ENCODE data around the gene SLC9A9.

SLC9A9 gene

GRCh38 chr3:143226678-143227291 is 621.5 kb downstream of the SLC9A9 start:
- H2AFZ ChIP-seq (ENCODE audit: low read length) = no peak overlapping the region
- no peak for TF ChIP-seq EZH2phosphoT487 (IDR thresholded peaks at IDR 0.05; ENCODE audit: low read length)
- no peak for TF ChIP-seq CTCF (IDR thresholded peaks at IDR 0.05; ENCODE audit: low read length)
- no peak for TF ChIP-seq EZH2 (optimal IDR thresholded peaks at IDR 0.05; ENCODE audit: low read depth, low read length)

DNA sequence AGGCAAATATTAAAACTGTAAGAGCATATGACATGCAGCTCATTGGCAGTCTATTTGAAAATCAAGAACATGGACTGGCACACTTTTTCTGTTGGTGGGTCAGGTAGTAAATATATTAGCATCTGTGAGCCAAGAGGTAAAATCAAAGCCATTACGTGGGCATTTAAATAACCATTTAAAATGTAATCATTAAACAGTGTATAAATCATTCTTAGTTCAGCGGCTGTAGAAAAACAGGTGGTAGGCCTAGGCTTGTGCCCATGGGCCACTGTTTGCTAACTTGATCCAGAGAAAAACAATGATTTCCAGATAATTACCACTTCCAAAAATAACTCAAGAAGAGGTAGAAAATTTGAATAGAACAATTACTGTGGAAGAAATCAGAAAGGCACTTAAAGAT is 623.6 kb downstream of the SLC9A9 start:
- Histone ChIP-seq H4K20me1 (ENCODE audit: insufficient read depth, low read length) (no peaks in the 10 kb centered on the region), H3K36me3 (replicated peaks; ENCODE audit: insufficient read depth, low read length) (no peaks in the 10 kb centered on the region), H3F3A (ENCODE audit: insufficient read depth, low read length) (no peaks in the 10 kb centered on the region), H3K9me3 (replicated peaks; ENCODE audit: insufficient read depth, low read length) (no peaks in the 10 kb centered on the region), H3K27me3 (replicated peaks; ENCODE audit: insufficient read depth, low read length) (no peaks in the 10 kb centered on the region), H3K9me2 (replicated peaks; ENCODE audit: insufficient read depth, low read length) (no peaks in the 10 kb centered on the region), H3K4me2 (ENCODE audit: low read depth, low read length) (no peak overlapping the region), H3K79me2 (ENCODE audit: low read length) (no peaks in the 10 kb centered on the region), H2AFZ (ENCODE audit: low read length) (no peak overlapping the region), H3K4me3 (ENCODE audit: low read length) (no peak overlapping the region), H3K27ac (ENCODE audit: low read length) (no peak overlapping the region), H3K4me1 (ENCODE audit: low read length) (0 out of 2 replicates have a peak, but pooled peaks cover 5% of the 10 kb centered on the region), H3K9ac (ENCODE audit: low read length) (no peak overlapping the region)
- no peak for DNase-seq
- TF ChIP-seq CTCF (IDR thresholded peaks at IDR 0.05; ENCODE audit: low read length) = no peak
- TF ChIP-seq EZH2phosphoT487 (IDR thresholded peaks at IDR 0.05; ENCODE audit: low read length) = no peak
- TF ChIP-seq EZH2 (optimal IDR thresholded peaks at IDR 0.05; ENCODE audit: low read depth, low read length) = no peak

More at GRCh38 chr3:143226678-143227291, 621.5 kb downstream of the SLC9A9 start:
- no peaks in the 10 kb centered on the region for H3K9me2 ChIP-seq (replicated peaks; ENCODE audit: insufficient read depth, low read length)
- no peaks in the 10 kb centered on the region for H3K9me3 ChIP-seq (replicated peaks; ENCODE audit: insufficient read depth, low read length)
- no peaks in the 10 kb centered on the region for H3F3A ChIP-seq (ENCODE audit: insufficient read depth, low read length)
- H3K4me2 ChIP-seq (ENCODE audit: low read depth, low read length) = no peak overlapping the region
- H4K20me1 ChIP-seq (ENCODE audit: insufficient read depth, low read length) = no peaks in the 10 kb centered on the region
- H3K79me2 ChIP-seq (ENCODE audit: low read length) = no peaks in the 10 kb centered on the region
- H3K9ac ChIP-seq (ENCODE audit: low read length) = no peak overlapping the region
- no peaks in the 10 kb centered on the region for H3K27me3 ChIP-seq (replicated peaks; ENCODE audit: insufficient read depth, low read length)
- H3K4me1 ChIP-seq (ENCODE audit: low read length) = no peaks in the 10 kb centered on the region
- no peak for DNase-seq
- H3K4me3 ChIP-seq (ENCODE audit: low read length) = no peak overlapping the region
- H3K36me3 ChIP-seq (replicated peaks; ENCODE audit: insufficient read depth, low read length) = no peaks in the 10 kb centered on the region
- H3K27ac ChIP-seq (ENCODE audit: low read length) = no peak overlapping the region

GRCh38 chr3:143222981-143223380 is 625.3 kb downstream of the SLC9A9 start:
- Histone ChIP-seq H3K79me2 (ENCODE audit: low read length) (no peaks in the 10 kb centered on the region), H3K9me2 (replicated peaks; ENCODE audit: insufficient read depth, low read length) (no peaks in the 10 kb centered on the region)
- DNase-seq = no peak

More at GRCh38 chr3:143222981-143223380, 625.3 kb downstream of the SLC9A9 start:
- Histone ChIP-seq H2AFZ (ENCODE audit: low read length) (no peak overlapping the region), H3K9ac (ENCODE audit: low read length) (no peak overlapping the region), H3F3A (ENCODE audit: insufficient read depth, low read length) (no peaks in the 10 kb centered on the region), H3K36me3 (replicated peaks; ENCODE audit: insufficient read depth, low read length) (no peaks in the 10 kb centered on the region), H3K27me3 (replicated peaks; ENCODE audit: insufficient read depth, low read length) (no peaks in the 10 kb centered on the region), H3K4me1 (ENCODE audit: low read length) (0 out of 2 replicates have a peak, but pooled peaks cover 5% of the 10 kb centered on the region), H3K27ac (ENCODE audit: low read length) (no peak overlapping the region), H4K20me1 (ENCODE audit: insufficient read depth, low read length) (no peaks in the 10 kb centered on the region), H3K4me2 (ENCODE audit: low read depth, low read length) (no peak overlapping the region), H3K9me3 (replicated peaks; ENCODE audit: insufficient read depth, low read length) (no peaks in the 10 kb centered on the region), H3K4me3 (ENCODE audit: low read length) (no peak overlapping the region)
- no peak for TF ChIP-seq CTCF (IDR thresholded peaks at IDR 0.05; ENCODE audit: low read length)
- no peak for TF ChIP-seq EZH2 (optimal IDR thresholded peaks at IDR 0.05; ENCODE audit: low read depth, low read length)
- TF ChIP-seq EZH2phosphoT487 (IDR thresholded peaks at IDR 0.05; ENCODE audit: low read length) = no peak
